DOHH2 (cell line): ENCODE data around the gene MRPS25.

Experiments
- H3F3A ChIP-seq: fragments of 200-600 bp; sonication (generic), shearing (Covaris generic); 2 replicates; pipeline ENCODE4 v1.6.0; 2016; ENCODE audit warnings: antibody characterized with exemption, mild to moderate bottlenecking; ENCODE audit not compliant: control insufficient read depth, insufficient read depth
- H3K27ac ChIP-seq: fragments of 200-600 bp; sonication (generic); 2 replicates; pipeline ENCODE4 v1.5.1; 2014; ENCODE audit warnings: low read depth, mild to moderate bottlenecking, low read length, moderate library complexity
- H3K27me3 ChIP-seq: fragments of 200-600 bp; sonication (generic); 2 replicates; pipeline ENCODE4 v1.6.1; 2014; ENCODE audit warnings: mild to moderate bottlenecking, low read length, mixed read lengths; ENCODE audit not compliant: control insufficient read depth
- H3K36me3 ChIP-seq: fragments of 200-600 bp; sonication (generic); 2 replicates; pipeline ENCODE4 v1.6.1; 2014; ENCODE audit warnings: mild to moderate bottlenecking, low read length, moderate library complexity, mixed read lengths; ENCODE audit not compliant: control insufficient read depth
- H3K4me1 ChIP-seq: fragments of 200-600 bp; sonication (generic); 2 replicates; pipeline ENCODE4 v1.6.1; 2014; ENCODE audit warnings: mild to moderate bottlenecking, low read length, mixed read lengths; ENCODE audit not compliant: control insufficient read depth
- H3K4me2 ChIP-seq: fragments of 200-600 bp; sonication (generic); 2 replicates; pipeline ENCODE4 v1.6.0; 2014; ENCODE audit warnings: mild to moderate bottlenecking, low read length, moderate library complexity
- H3K4me3 ChIP-seq: fragments of 200-600 bp; sonication (generic); 2 replicates; pipeline ENCODE4 v1.5.1; 2014; ENCODE audit warnings: mild to moderate bottlenecking, low read length, mixed read lengths
- H3K79me2 ChIP-seq: fragments of 200-600 bp; sonication (generic); 2 replicates; pipeline ENCODE4 v1.6.1; 2014; ENCODE audit warnings: mild to moderate bottlenecking, low read length, mixed read lengths; ENCODE audit not compliant: control insufficient read depth
- H3K9me2 ChIP-seq: fragments of 200-600 bp; sonication (generic); replicated peaks from 2 replicates; pipeline ENCODE4 v1.6.1; 2014; ENCODE audit warnings: mild to moderate bottlenecking, low read length, mixed read lengths; ENCODE audit not compliant: control insufficient read depth
- H3K9me3 ChIP-seq: fragments of 200-600 bp; sonication (generic); 2 replicates; pipeline ENCODE4 v1.6.1; 2014; ENCODE audit warnings: antibody characterized with exemption, low read length, mixed read lengths; ENCODE audit not compliant: control insufficient read depth, insufficient read depth
- H4K20me1 ChIP-seq: fragments of 200-600 bp; sonication (generic); 2 replicates; pipeline ENCODE4 v1.6.0; 2014; ENCODE audit warnings: low read depth, mild to moderate bottlenecking, antibody characterized with exemption, low read length, moderate library complexity; ENCODE audit not compliant: control insufficient read depth, insufficient read depth
- CTCF ChIP-seq: fragments of 200-600 bp; sonication (generic); IDR thresholded peaks from one replicate; pipeline ENCODE4 v1.5.1; 2014; ENCODE audit warnings: antibody characterized with exemption, mild to moderate bottlenecking, low read depth, low read length; ENCODE audit not compliant: poor library complexity, severe bottlenecking
- EZH2phosphoT487 ChIP-seq: fragments of 200-600 bp; sonication (generic); IDR thresholded peaks from 2 replicates; pipeline ENCODE4 v1.6.1; 2017; ENCODE audit warnings: borderline replicate concordance, mild to moderate bottlenecking, antibody characterized with exemption, low read length, moderate library complexity, mixed read lengths

MRPS25 gene

GRCh38 chr3:15040844-15041243 is 24.3 kb downstream of the MRPS25 start:
- H3K36me3 ChIP-seq = peaks cover 89% of the 10 kb centered on the region
- no peaks in the 10 kb centered on the region for H4K20me1 ChIP-seq
- TF ChIP-seq CTCF = no peak
- TF ChIP-seq EZH2phosphoT487 = no peak
- no peaks in the 10 kb centered on the region for H3K9me2 ChIP-seq
- no peaks in the 10 kb centered on the region for H3K27me3 ChIP-seq
- no peaks in the 10 kb centered on the region for H3K79me2 ChIP-seq
- no peak overlapping the region for H3K27ac ChIP-seq
- H3K4me1 ChIP-seq = no peaks in the 10 kb centered on the region
- H3K9me3 ChIP-seq = no peaks in the 10 kb centered on the region
- H3K4me3 ChIP-seq = no peak overlapping the region
- H3K4me2 ChIP-seq = no peak overlapping the region
- H3F3A ChIP-seq = peaks cover 11% of the 10 kb centered on the region; the same call in 1 of the 2 replicates

- Histone ChIP-seq H3K4me3 (no peak overlapping the region), H3K27ac (no peak overlapping the region), H3K9me2 (no peaks in the 10 kb centered on the region), H3K9me3 (no peaks in the 10 kb centered on the region), H3K79me2 (no peaks in the 10 kb centered on the region), H3K4me2 (no peak overlapping the region), H4K20me1 (peaks cover 3% of the 10 kb centered on the region; the same call in 1 of the 2 replicates), H3F3A (0 out of 2 replicates have a peak, but pooled peaks cover 6% of the 10 kb centered on the region), H3K27me3 (no peaks in the 10 kb centered on the region), H3K36me3 (peaks cover 83% of the 10 kb centered on the region), H3K4me1 (no peaks in the 10 kb centered on the region)
- no peak for TF ChIP-seq EZH2phosphoT487
- no peak for TF ChIP-seq CTCF
These were observed 26.8 kb downstream of the MRPS25 start for GRCh38 chr3:15038306-15038705.

GRCh38 chr3:15033103-15033502 is 32.0 kb downstream of the MRPS25 start:
- H3K4me1 ChIP-seq = no peaks in the 10 kb centered on the region
- H3K4me2 ChIP-seq = no peak overlapping the region
- H3K79me2 ChIP-seq = no peaks in the 10 kb centered on the region
- no peaks in the 10 kb centered on the region for H3K27me3 ChIP-seq
- H4K20me1 ChIP-seq = peaks cover 3% of the 10 kb centered on the region; the same call in 1 of the 2 replicates
- no peaks in the 10 kb centered on the region for H3K9me3 ChIP-seq
- H3K27ac ChIP-seq = no peak overlapping the region
- 0 out of 2 replicates have a peak, but pooled peaks cover 1% of the 10 kb centered on the region for H3F3A ChIP-seq
- TF ChIP-seq EZH2phosphoT487 (no peak), CTCF (no peak)
- peaks cover 65% of the 10 kb centered on the region for H3K36me3 ChIP-seq
- H3K9me2 ChIP-seq = no peaks in the 10 kb centered on the region
- H3K4me3 ChIP-seq = no peak overlapping the region

GRCh38 chr3:15032650-15033049 is 32.5 kb downstream of the MRPS25 start:
- no peak overlapping the region for H3K27ac ChIP-seq
- peaks cover 61% of the 10 kb centered on the region for H3K36me3 ChIP-seq
- TF ChIP-seq EZH2phosphoT487 (no peak), CTCF (no peak)
- no peaks in the 10 kb centered on the region for H3K9me3 ChIP-seq
- peaks cover 3% of the 10 kb centered on the region; the same call in 1 of the 2 replicates for H4K20me1 ChIP-seq
- no peak overlapping the region for H3K4me3 ChIP-seq
- no peaks in the 10 kb centered on the region for H3K79me2 ChIP-seq
- no peaks in the 10 kb centered on the region for H3F3A ChIP-seq
- no peaks in the 10 kb centered on the region for H3K9me2 ChIP-seq
- no peaks in the 10 kb centered on the region for H3K27me3 ChIP-seq
- no peaks in the 10 kb centered on the region for H3K4me1 ChIP-seq
- no peak overlapping the region for H3K4me2 ChIP-seq
